ENCODE measurements around the gene RASAL2.

The RASAL2 gene

DNA sequence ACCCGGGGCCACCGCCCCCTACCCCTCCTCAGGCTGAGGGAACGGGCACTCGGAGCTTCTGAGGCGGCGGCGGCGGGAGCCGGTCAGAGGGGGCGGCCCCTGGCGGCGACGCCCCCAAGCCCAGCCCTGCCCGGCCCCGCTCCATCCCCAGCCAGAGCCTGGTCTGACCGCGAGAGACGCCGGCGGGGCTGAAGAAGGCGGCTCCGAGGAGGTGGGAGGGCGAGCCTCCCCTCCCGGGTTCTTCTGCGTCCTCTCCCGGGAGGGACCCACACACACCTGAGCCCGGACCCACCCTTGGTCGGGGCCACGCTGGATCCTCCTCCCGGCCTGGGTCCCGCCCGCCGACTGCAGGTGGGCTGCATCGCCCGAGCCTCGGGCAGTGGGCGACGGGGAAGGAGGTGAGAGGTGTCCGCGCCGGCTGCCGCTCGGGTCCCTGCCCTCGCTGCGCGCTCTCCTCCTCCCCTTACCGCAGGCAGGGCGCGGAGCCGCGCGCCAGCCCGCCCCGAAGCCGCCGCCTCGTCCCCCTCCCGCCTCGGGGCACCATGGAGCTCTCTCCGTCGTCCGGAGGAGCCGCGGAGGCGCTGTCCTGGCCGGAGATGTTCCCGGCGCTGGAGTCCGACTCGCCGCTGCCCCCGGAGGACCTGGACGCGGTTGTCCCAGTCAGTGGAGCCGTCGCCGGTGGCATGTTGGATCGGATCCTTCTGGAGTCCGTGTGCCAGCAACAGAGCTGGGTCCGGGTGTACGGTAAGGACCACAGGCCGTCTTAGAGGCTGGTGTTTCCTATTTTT, at the start of gene RASAL2:
TSS of gene RASAL2 (plus strand) at position 154 of the 788 bp plus-strand sequence. CDS start at position 543, 389 bp downstream.
- no peak for DNase-seq (ENCODE audit: low spot score)

DNA sequence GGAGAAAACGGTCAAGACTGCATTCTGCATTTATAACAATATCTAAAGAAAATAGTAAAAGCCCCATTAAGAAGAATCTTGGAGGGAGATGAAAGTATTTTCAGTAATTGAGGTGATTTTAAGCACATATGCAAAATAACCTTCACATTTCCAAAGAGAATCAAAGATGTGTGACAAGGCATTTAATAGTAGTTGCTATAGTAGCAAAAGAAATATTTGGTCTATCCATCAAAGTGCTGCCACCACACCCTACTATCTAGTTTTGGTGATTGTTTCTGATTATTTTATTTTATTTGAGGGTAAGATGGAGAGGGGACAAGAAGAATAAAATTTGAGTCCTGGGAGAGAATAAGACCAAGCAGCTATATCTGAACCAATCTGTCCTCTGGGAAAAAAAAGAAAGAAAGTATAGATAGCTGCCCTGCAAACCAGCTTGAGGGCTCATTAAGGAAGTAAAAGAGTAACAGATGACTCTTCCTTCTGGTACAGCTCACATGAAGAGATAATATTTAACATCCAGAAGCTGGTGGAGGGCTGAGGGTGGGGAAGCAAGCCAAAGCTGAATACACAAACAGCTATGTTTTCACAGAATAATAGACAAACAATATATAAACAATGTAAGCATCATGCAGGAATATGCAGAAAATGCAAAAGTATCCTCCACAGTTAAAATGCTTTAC, 47.2 kb upstream of the RASAL2 start:
- DNase-seq (ENCODE audit: low spot score), result no peak

GRCh38 chr1:178047403-178048093, 46.4 kb upstream of the RASAL2 start:
- no peak for DNase-seq (ENCODE audit: low spot score)

DNA sequence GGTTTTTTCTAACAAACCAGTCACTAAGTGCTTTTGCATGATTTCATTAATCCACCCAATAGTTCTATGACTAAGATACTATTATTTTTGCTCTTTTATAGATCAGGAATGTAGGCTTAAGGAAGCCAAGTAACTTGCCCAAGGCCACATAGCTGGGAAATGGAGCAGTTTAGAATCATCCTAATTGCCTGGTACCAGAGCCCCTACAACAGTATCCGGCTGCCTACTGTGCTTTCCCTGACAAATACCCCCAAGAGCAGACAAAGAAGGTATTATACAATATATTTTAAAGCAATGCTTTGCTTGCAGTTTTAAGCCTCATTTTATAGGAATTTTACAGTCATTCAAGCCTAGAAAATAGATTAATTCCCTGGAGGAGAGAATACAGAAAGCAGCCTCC, 45.5 kb upstream of the RASAL2 start:
- DNase-seq (ENCODE audit: low spot score), result no peak

DNA sequence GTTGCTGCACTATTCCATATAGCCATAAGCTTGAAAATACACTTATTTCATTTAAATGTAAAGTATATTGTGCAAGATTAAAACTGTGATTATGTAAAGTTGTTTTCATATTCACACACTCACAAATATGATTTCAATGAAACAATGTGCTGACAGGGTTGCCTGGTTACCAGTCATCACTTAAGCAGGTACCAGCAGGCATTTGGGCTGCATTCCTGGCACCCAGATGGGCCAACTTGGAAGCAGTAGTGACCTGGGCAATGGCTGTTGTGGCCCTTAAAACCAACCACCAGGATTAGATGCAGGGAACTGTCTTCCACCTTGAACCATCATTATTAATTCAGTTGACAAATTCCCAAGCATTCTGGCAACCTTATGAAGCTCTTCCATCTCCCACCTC, 45.0 kb upstream of the RASAL2 start:
- no peak for DNase-seq (ENCODE audit: low spot score)

DNA sequence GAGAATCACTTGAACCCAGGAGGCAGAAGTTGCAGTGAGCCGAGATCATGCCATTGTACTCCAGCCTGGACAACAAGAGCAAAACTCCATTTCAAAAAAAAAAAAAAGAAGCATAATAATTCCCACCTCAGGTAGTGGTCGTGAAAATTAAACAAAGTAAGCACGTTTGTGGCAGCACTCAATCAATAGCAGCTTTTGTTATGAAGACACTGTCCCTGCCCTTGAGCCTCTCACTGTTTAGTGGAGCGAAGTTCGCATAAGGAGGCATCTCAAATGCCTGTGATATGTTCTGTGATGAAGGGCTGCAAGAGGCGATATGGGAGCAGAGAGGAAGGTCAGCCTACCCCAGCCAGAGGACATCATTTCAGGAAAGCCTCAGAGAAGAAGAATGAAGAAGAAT, 43.8 kb upstream of the RASAL2 start:
- DNase-seq (ENCODE audit: low spot score), result no peak

GRCh38 chr1:178051071-178051470, 42.8 kb upstream of the RASAL2 start:
- DNase-seq (ENCODE audit: low spot score), result no peak

DNA sequence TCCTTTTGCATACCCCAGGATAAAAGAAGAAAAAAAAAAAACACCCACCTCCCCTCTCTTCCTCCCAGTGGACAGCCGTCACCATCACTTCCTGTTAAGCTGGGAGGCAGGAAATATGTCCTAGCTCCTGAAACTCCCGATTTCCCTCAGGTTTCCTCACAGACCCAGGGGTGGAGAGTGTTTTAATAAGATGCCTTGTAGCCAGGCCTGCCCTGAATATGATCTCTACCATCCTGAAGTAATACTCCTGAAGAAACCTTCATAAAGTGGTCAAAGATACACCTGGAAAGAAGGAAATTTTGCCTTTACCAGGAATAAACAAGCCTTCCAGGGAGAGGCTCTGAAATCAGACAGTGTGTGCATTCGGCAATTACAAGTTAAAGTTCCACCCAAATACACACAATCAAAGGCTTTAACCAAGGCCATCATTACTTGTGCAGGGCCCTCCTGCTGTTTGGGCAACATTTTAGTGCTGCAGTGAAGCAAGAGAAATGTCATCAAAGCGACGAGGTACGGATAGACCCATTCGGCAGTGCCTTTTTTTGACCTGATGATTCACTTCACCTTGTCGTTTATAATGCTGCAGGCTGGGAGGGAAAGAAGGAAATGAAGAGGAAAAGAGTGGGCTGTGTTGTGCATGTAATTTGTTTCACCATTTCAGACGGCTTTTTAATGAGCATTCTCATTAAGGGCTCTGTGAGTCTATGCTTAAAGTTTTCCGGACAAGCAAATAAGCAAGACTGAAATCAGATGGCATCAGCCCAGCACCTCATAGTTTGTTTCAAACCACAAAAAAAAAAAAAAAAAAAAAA, 41.0 kb upstream of the RASAL2 start:
- no peak for DNase-seq (ENCODE audit: low spot score)

GRCh38 chr1:178055093-178055492, 38.8 kb upstream of the RASAL2 start:
- DNase-seq (ENCODE audit: low spot score), result no peak

- no peak for DNase-seq (ENCODE audit: low spot score)
Observed at GRCh38 chr1:178055779-178056471, 38.0 kb upstream of the RASAL2 start.

- no peak for DNase-seq (ENCODE audit: low spot score)
Observed at GRCh38 chr1:178057141-178057765, 36.7 kb upstream of the RASAL2 start.

DNA sequence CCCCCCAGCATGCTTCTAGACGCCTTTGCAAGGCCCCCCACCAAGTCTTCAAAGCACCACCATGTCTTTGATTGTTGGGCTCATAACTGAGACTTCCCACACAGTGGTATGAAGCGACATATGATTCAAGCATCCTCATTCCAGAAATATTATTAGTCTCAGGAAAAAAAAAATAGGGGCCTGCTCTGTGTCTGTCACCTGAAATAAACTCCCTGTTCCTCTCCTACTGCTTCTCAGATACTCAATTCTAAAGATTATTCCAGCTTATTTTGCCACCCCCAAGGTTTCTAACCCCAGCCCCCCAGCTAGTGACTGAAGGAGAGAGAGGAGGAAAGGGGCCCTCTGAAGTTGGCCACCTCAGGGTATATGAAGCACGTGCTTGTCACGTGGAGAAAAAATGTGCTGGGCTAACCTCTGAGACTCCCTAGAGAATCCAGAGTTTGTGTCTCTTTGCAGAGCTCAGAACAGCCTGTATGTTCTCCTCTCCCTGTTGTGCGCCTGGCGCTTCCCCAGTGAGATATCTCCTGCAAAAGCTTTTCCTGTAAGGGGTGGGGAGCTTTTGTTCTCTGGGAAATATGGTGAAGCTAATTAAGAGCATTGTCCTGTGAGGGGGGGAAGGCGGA, 35.9 kb upstream of the RASAL2 start:
- DNase-seq (ENCODE audit: low spot score), result no peak

- no peak for DNase-seq (ENCODE audit: low spot score)
Observed at GRCh38 chr1:178060789-178061556, 32.9 kb upstream of the RASAL2 start.

DNA sequence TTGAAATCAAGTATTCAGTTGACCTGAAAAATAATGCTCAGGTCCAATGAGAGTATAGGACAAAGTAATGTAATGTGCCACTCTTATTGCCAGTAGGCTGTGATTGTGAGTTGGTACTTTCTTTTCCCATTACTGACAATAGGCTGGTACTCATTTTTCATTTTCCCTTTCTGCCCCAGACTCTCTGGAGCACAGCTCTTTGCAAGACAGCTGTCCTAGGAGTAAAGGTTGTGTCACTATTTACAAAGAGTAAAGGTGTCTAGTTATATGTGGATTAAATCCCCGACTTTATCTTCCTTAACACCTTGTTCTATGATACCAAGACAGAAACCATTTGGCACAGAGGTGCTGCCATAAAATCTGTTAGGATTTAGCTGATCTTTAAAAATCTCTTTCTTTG, 32.3 kb upstream of the RASAL2 start:
- DNase-seq (ENCODE audit: low spot score), result no peak

- no peak for DNase-seq (ENCODE audit: low spot score)
Observed at GRCh38 chr1:178064191-178064821, 29.6 kb upstream of the RASAL2 start.

DNA sequence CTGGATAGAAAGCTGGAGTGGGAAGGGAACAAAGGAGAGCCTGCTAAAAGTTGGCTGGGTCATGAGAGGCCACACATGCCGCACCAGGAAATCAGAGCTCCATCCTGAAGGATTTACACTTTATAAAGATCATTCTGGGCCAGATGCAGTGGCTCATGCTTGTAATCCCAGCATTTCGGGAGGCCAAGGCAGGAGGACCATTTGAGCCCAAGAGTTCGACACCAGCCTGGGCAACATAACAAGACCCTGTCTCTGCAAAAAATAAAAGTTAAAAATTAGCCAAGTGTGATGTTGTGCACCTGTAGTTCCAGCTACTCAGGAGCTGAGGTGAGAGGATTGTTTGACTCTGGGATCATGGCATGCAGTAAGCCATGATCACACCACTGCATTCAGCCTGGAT, 28.7 kb upstream of the RASAL2 start:
- no peak for DNase-seq (ENCODE audit: low spot score)

DNA sequence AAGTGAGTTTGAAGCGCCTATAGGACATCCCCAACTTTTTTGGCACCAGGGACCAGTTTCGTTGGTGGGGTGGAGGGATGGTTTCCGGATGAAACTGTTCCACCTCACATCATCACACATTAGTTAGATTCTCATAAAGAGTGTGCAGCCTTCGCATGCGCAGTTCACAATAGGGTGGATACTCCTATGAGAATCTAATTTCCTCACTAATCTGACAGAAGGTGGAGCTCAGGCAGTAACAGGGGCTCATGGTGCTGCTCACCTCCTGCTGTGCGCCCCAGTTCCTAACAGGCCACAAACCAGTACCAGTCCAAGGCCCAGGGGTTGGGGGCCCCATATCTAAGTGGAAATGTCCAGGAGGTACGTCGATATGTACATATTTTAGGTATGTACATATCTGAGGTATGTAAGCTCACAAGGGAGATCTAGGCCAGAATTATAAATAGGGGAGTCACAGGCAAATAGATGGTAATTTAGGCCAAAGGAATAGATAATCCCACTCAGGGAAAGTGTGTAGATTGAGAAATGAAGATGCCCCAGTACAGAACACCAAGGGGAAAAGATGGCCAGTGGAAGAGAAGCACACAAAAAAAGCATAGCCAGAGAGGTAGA, 27.5 kb upstream of the RASAL2 start:
- no peak for DNase-seq (ENCODE audit: low spot score)

GRCh38 chr1:178066908-178067614, 26.8 kb upstream of the RASAL2 start:
- DNase-seq (ENCODE audit: low spot score), result no peak
